Endothelial cell of umbilical vein (primary cell): ENCODE measurements around the gene PFKL. TPM values are rescaled to one million over a fixed set of nuclear protein-coding genes. Genes with fewer than 3 reads are reported as not detected.

Experiments
- BruUV-seq: library from RNA; stranded (reverse); fragments of 400-500 nt; replicated peaks from 2 replicates; lab custom pipeline; 2021; lab: Mats Ljungman, UMichigan
- CTCF ChIA-PET: fragments of 300-600, 350-600 bp; sonication (Branson Sonifier 250); formaldehyde crosslinking; loops from one replicate; lab custom pipeline; 2021; ENCODE audit warnings: antibody characterized with exemption, inconsistent platforms; lab: Charles Lee
- POLR2A ChIA-PET: fragments of 300-600, 350-600 bp; sonication (Branson Sonifier 250); formaldehyde crosslinking; loops from one replicate; lab custom pipeline; 2021; ENCODE audit warnings: antibody characterized with exemption, inconsistent platforms; lab: Charles Lee
- DNase-seq: peaks from one replicate; pipeline ENCODE4 v3.0.0-alpha.2; 2011; ENCODE audit warnings: low read depth, low spot score
- FAIRE-seq: peaks from 2 replicates; lab custom pipeline; 2011; peaks lifted over from hg19 to GRCh38; lab: Jason Lieb, UNC
- H2AFZ ChIP-seq: 2 replicates; pipeline ENCODE4 v1.6.0; 2012; ENCODE audit warnings: low read depth, low read length, control low read depth, inconsistent platforms
- H3K27ac ChIP-seq: 2 replicates; pipeline ENCODE4 v1.5.1; 2011; ENCODE audit warnings: low read depth, mild to moderate bottlenecking, control low read depth, low read length, moderate library complexity; ENCODE audit not compliant: insufficient read depth
- H3K27me3 ChIP-seq, 2 experiments: 2 replicates each; pipeline versions ENCODE4 v1.6.0 to v1.6.1; 2011; ENCODE audit warnings: low read length in 2 of 2, mixed read lengths in 1 of 2; ENCODE audit not compliant: control insufficient read depth in 2 of 2, insufficient read depth in 2 of 2
- H3K36me3 ChIP-seq, 2 experiments: 2 replicates in 1 of 2; 3 replicates in 1 of 2; pipeline ENCODE4 v1.5.1; 2011; ENCODE audit warnings: low read length in 2 of 2, mild to moderate bottlenecking in 1 of 2, moderate library complexity in 1 of 2; ENCODE audit not compliant: control insufficient read depth in 2 of 2, insufficient read depth in 2 of 2; ENCODE audit errors: extremely low read depth in 1 of 2
- H3K4me1 ChIP-seq: 3 replicates; pipeline ENCODE4 v1.5.1; 2011; ENCODE audit warnings: mild to moderate bottlenecking, low read length; ENCODE audit not compliant: control insufficient read depth, insufficient read depth; ENCODE audit errors: extremely low read depth
- H3K4me2 ChIP-seq: 2 replicates; pipeline ENCODE4 v1.6.1; 2011; ENCODE audit warnings: low read length, control low read depth, mixed read lengths; ENCODE audit not compliant: insufficient read depth
- H3K4me3 ChIP-seq, 3 experiments: fragments of 200-600 bp in 1 of 3; sonication (generic), shearing (Covaris generic) in 1 of 3; replicated peaks in 1 of 3; 2 replicates each; pipeline ENCODE4 v1.5.1; 2011 to 2016; ENCODE audit warnings: control low read depth in 3 of 3, low read length in 3 of 3, mild to moderate bottlenecking in 2 of 3, inconsistent platforms in 1 of 3, low read depth in 1 of 3, moderate library complexity in 1 of 3; ENCODE audit not compliant: insufficient read depth in 1 of 3
- H3K79me2 ChIP-seq: 2 replicates; pipeline ENCODE4 v1.6.0; 2012; ENCODE audit warnings: low read length, inconsistent platforms; ENCODE audit not compliant: control insufficient read depth, insufficient read depth
- H3K9ac ChIP-seq: replicated peaks from 2 replicates; pipeline ENCODE3; 2011; ENCODE audit warnings: low read length, control low read depth; ENCODE audit not compliant: insufficient read depth; ENCODE audit errors: extremely low read depth
- H3K9me1 ChIP-seq: replicated peaks from 3 replicates; pipeline ENCODE4 v1.6.0; 2011; ENCODE audit warnings: mild to moderate bottlenecking, low read length; ENCODE audit not compliant: control insufficient read depth, insufficient read depth; ENCODE audit errors: extremely low read depth
- H3K9me3 ChIP-seq: replicated peaks from 2 replicates; pipeline ENCODE4 v1.5.1; 2012; ENCODE audit warnings: low read length, inconsistent platforms; ENCODE audit not compliant: control insufficient read depth, insufficient read depth
- H4K20me1 ChIP-seq: replicated peaks from 2 replicates; pipeline ENCODE3; 2011; ENCODE audit warnings: mild to moderate bottlenecking, low read length; ENCODE audit not compliant: control insufficient read depth, insufficient read depth; ENCODE audit errors: extremely low read depth
- EZH2 ChIP-seq: IDR thresholded peaks from 2 replicates; pipeline ENCODE4 v1.6.1; 2012; ENCODE audit warnings: borderline replicate concordance, low read depth, mild to moderate bottlenecking, moderate library complexity, low read length, inconsistent platforms; ENCODE audit not compliant: severe bottlenecking
- FOS ChIP-seq: IDR thresholded peaks from 2 replicates; pipeline ENCODE4 v1.6.1; 2011; ENCODE audit warnings: mild to moderate bottlenecking, low read length, moderate library complexity, borderline replicate concordance; ENCODE audit not compliant: insufficient read depth
- GATA2 ChIP-seq: IDR thresholded peaks from 2 replicates; pipeline ENCODE4 v1.7.0; 2011; ENCODE audit warnings: low read depth, mild to moderate bottlenecking, moderate library complexity, mixed read lengths, low read length; ENCODE audit not compliant: insufficient read length, insufficient read depth
- JUN ChIP-seq: IDR thresholded peaks from 2 replicates; pipeline ENCODE4 v1.6.1; 2011; ENCODE audit warnings: borderline replicate concordance, low read depth; ENCODE audit not compliant: insufficient read length, insufficient read depth
- MYC ChIP-seq: IDR thresholded peaks from one replicate; pipeline ENCODE4 v1.6.1; 2011; ENCODE audit warnings: mild to moderate bottlenecking, low read depth, low read length
- POLR2A ChIP-seq: IDR thresholded peaks from 2 replicates; pipeline ENCODE4 v1.6.1; 2012; ENCODE audit warnings: low read depth, mild to moderate bottlenecking, control low read depth, low read length
- POLR2AphosphoS5 ChIP-seq: IDR thresholded peaks from 2 replicates; pipeline ENCODE4 v1.6.1; 2012; ENCODE audit warnings: low read depth, mild to moderate bottlenecking, control low read depth, low read length, moderate library complexity; ENCODE audit not compliant: insufficient read depth
- dilution Hi-C: fragments of 300-500 bp; cut with MboI; formaldehyde crosslinking; loops from one replicate; pipeline ENCODE4 v1.15.0; 2019; ENCODE audit warnings: low sequenced_read_pairs; ENCODE audit not compliant: extremely low pct_ligation_motif_present
- intact Hi-C: fragments of 100-400 bp; cut with micrococcal nuclease; formaldehyde crosslinking; loops from one replicate; pipeline ENCODE4 v1.10.0; 2022
- polyA plus RNA-seq, 4 experiments: library from polyadenylated mRNA; depleted of rRNA in 3 of 4; stranded (reverse) in 3 of 4; unstranded in 1 of 4; fragments of >200 nt; gene quantifications; 2 replicates each; pipeline versions ENCODE4 v1.2.1 to v1.2.3, GENCODE V29; 2011 to 2012; ENCODE audit warnings: missing spikeins in 1 of 4
- total RNA-seq: library from RNA; stranded (reverse); gene quantifications from 2 replicates; pipeline ENCODE4 v1.2.3, GENCODE V29; 2021
- TF ChIP-seq, protein P1 (sequence below), 2 donors: IDR thresholded peaks; 1 replicate in 1 of 2; 2 replicates in 1 of 2; pipeline ENCODE4 v1.5.1; 2011; ENCODE audit warnings: low read length in 2 of 2, mild to moderate bottlenecking in 2 of 2, moderate library complexity in 2 of 2, control low read depth in 1 of 2, inconsistent platforms in 1 of 2, low read depth in 1 of 2; ENCODE audit not compliant: insufficient read depth in 1 of 2; ENCODE audit errors: extremely low read depth in 1 of 2
- TF ChIP-seq, protein P2 (sequence below): IDR thresholded peaks from 2 replicates; pipeline ENCODE4 v1.6.1; 2011; ENCODE audit not compliant: insufficient read depth, insufficient read length

Gene PFKL
- total and polyA plus RNA-seq, 2 donors (not counting 3 experiments of a cell fraction or from before 2014, with no cell fraction given): 137 to 154 TPM

DNA sequence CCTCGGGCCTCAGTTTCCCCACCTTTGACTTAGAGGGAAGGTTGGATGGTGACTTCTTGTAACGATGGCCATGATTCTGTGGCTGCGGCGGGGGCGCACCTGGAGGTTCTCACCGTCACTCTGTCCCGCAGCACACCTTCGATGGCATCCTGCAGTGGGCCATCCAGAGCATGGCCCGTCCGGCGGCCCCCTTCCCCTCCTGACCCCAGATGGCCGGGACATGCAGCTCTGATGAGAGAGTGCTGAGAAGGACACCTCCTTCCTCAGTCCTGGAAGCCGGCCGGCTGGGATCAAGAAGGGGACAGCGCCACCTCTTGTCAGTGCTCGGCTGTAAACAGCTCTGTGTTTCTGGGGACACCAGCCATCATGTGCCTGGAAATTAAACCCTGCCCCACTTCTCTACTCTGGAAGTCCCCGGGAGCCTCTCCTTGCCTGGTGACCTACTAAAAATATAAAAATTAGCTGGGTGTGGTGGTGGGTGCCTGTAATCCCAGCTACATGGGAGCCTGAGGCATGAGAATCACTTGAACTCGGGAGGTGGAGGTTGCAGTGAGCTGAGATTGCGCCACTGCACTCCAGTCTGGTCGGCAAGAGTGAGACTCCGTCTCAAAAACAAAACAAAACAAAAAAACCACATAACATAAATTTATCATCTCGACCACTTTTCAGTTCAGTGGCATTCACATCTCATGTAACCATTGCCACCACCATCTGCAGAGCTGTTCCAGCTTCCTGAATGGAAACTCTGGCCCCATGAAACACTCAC is 2.1 kb upstream of the PFKL start:
- Histone ChIP-seq H3K27me3 (no peaks in the 10 kb centered on the region), H3K27ac (no peak overlapping the region), H4K20me1 (no peaks in the 10 kb centered on the region), H3K9me3 (no peaks in the 10 kb centered on the region), H3K4me3 (no peak overlapping the region), H3K79me2 (peaks cover 23% of the 10 kb centered on the region), H3K9me1 (no peaks in the 10 kb centered on the region), H3K36me3 (no peaks in the 10 kb centered on the region), H3K4me1 (peaks cover 12% of the 10 kb centered on the region), H3K9ac (no peak overlapping the region), H3K4me2 (no peak overlapping the region), H2AFZ (no peak overlapping the region)
- dilution Hi-C loops (no loop called here), intact Hi-C loops (no loop called here)
- BruUV-seq: no TSS peak
- ChIA-PET POLR2A (interaction anchor here (0.6 kb wide), 1 partner anchor 14 kb away, joined by 3 read pairs; no protein-coding TSS in a partner anchor), CTCF (interaction anchor here (0.6 to 1.5 kb wide), 15 partner anchors 10 to 496 kb away, joined by 3 to 11 read pairs (median 5); partner anchors contain the start of gene CFAP410)
- DNase-seq: peak; percentile 78
- TF ChIP-seq, protein P1, sequence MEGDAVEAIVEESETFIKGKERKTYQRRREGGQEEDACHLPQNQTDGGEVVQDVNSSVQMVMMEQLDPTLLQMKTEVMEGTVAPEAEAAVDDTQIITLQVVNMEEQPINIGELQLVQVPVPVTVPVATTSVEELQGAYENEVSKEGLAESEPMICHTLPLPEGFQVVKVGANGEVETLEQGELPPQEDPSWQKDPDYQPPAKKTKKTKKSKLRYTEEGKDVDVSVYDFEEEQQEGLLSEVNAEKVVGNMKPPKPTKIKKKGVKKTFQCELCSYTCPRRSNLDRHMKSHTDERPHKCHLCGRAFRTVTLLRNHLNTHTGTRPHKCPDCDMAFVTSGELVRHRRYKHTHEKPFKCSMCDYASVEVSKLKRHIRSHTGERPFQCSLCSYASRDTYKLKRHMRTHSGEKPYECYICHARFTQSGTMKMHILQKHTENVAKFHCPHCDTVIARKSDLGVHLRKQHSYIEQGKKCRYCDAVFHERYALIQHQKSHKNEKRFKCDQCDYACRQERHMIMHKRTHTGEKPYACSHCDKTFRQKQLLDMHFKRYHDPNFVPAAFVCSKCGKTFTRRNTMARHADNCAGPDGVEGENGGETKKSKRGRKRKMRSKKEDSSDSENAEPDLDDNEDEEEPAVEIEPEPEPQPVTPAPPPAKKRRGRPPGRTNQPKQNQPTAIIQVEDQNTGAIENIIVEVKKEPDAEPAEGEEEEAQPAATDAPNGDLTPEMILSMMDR (IDR thresholded peaks at IDR 0.05; ENCODE audit: extremely low read depth in 1 of 2, insufficient read depth in 1 of 2, low read depth in 1 of 2, low read length in 2 of 2): peak; percentile 74 to 87
- TF ChIP-seq GATA2: no peak
- FAIRE-seq: peak; percentile 88

DNA sequence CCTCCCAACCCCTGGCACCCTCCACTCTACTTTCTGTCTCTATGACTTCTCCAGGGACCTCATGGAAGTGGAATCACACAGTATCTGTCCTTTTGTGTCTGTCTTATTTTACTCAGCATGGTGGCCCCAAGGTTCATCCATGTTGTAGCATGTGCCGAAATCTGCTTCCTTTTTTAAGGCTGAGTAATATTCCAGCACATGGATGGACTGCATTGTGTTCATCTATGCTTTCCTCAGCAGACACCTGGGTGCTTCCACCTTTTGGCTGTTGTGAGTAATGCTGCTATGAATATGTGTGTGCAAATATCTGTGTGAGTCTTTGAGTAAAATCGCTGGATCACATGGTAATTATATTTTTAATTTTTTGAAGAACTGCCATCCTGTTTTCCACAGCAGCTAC is 1.6 kb upstream of the PFKL start:
- no peaks in the 10 kb centered on the region for H3K9me3 ChIP-seq
- peaks cover 23% of the 10 kb centered on the region for H3K79me2 ChIP-seq
- H3K4me3 ChIP-seq: no peak overlapping the region
- DNase-seq (no peak), FAIRE-seq (no peak)
- no peaks in the 10 kb centered on the region for H3K36me3 ChIP-seq
- H3K4me2 ChIP-seq: no peak overlapping the region
- no peak overlapping the region for H2AFZ ChIP-seq
- POLR2A ChIA-PET: no interaction called here
- H4K20me1 ChIP-seq: no peaks in the 10 kb centered on the region
- CTCF ChIA-PET: interaction anchor here (0.6 to 1.5 kb wide), 13 partner anchors 9 to 495 kb away, joined by 3 to 11 read pairs (median 5); partner anchors contain the start of gene CFAP410
- TF ChIP-seq MYC (no peak), EZH2 (no peak), JUN (no peak), GATA2 (no peak), POLR2A (no peak), POLR2AphosphoS5 (no peak), FOS (no peak)
- TF ChIP-seq, protein P1 (IDR thresholded peaks at IDR 0.05; ENCODE audit: extremely low read depth in 1 of 2, insufficient read depth in 1 of 2, low read depth in 1 of 2, low read length in 2 of 2): no peak
- TF ChIP-seq, protein P2, sequence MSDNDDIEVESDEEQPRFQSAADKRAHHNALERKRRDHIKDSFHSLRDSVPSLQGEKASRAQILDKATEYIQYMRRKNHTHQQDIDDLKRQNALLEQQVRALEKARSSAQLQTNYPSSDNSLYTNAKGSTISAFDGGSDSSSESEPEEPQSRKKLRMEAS: no peak
- intact Hi-C loops: no loop called here
- H3K4me1 ChIP-seq: peaks cover 12% of the 10 kb centered on the region
- no peak overlapping the region for H3K9ac ChIP-seq
- no peak overlapping the region for H3K27ac ChIP-seq
- no TSS peak for BruUV-seq
- dilution Hi-C loops: no loop called here
- H3K9me1 ChIP-seq: no peaks in the 10 kb centered on the region
- H3K27me3 ChIP-seq: no peaks in the 10 kb centered on the region
